RWPE1 (cell line): ENCODE results near the gene ACVRL1.

ENCODE experiments used
- CTCF ChIA-PET: fragments of 350-600 bp; sonication (Branson Sonifier 250); formaldehyde crosslinking; extraction: SDS; loops from one replicate; lab custom pipeline; 2021; lab: Yijun Ruan, JAX
- POLR2A ChIA-PET: fragments of 400-600 bp; formaldehyde crosslinking; extraction: SDS; loops from one replicate; lab custom pipeline; 2020; ENCODE audit warnings: antibody characterized with exemption; ENCODE audit not compliant: low non-redundant PET; lab: Yijun Ruan, JAX
- DNase-seq: peaks from one replicate; pipeline ENCODE4 v3.0.0; 2012; ENCODE audit warnings: low spot score
- H3K27ac ChIP-seq: fragments of 450-650 bp; 2 replicates; pipeline ENCODE4 v1.5.1; 2017
- CTCF ChIP-seq: fragments of 450-650 bp; conservative IDR thresholded peaks from 2 replicates; pipeline ENCODE4 v1.5.1; 2017; ENCODE audit warnings: low read depth, mild to moderate bottlenecking

Gene ACVRL1

GRCh38 chr12:51949342-51950030 lies 42.2 kb downstream of the ACVRL1 start:
- DNase-seq = no peak
- TF ChIP-seq CTCF = no peak
- POLR2A ChIA-PET = no interaction called here
- CTCF ChIA-PET = interaction anchor here (1.2 kb wide), 1 partner anchor 76 kb away, joined by 4 read pairs; no protein-coding TSS in a partner anchor
- H3K27ac ChIP-seq = no peak overlapping the region

- ChIA-PET CTCF (no interaction called here), POLR2A (interaction anchor here (0.7 kb wide), 1 partner anchor 18 kb away, joined by 7 read pairs; no protein-coding TSS in a partner anchor)
Observed at GRCh38 chr12:51950682-51951198, 43.4 kb downstream of the ACVRL1 start.

DNA sequence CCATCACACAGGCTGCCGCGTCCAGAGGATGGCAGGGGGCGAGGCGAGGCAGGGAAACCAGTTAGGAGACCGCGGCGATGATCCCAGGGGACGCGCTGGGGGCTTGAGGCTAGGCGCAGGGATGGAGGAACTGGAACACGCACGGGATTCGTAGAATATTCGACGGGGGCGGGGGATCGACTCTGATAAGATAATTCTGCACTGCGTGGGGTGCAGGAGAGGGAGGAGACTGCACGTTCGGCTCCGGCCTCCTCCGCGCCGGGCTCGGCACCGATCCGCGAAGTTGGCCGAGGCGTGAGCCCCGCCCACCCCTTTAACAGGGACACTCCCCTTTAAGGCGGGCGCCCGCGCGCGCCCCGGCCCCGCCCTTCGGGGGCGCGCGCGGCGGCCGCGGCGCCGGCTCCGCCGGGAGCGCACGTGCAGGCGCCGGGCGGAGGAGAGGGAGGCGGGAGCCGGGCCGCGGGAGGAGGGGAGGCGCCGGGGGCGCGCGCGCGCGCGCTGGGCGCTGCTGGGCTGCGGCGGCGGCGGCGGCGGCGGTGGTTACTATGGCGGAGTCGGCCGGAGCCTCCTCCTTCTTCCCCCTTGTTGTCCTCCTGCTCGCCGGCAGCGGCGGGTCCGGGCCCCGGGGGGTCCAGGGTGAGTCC lies 44.0 kb downstream of the ACVRL1 start, which contains the start of gene ACVR1B:
TSS of gene ACVR1B (plus strand) at position 501 of the 644 bp plus-strand sequence. CDS start at position 546, 45 bp downstream.
- ChIA-PET POLR2A (interaction anchor here (0.5 to 0.7 kb wide), 2 partner anchors 18 to 1036 kb away, joined by 5 to 7 read pairs; no protein-coding TSS in a partner anchor), CTCF (no interaction called here)
- peak within 1 kb of the TSS; percentile 65 for H3K27ac ChIP-seq
- DNase-seq = peak; percentile 81
- TF ChIP-seq CTCF = no peak

More at GRCh38 chr12:51950682-51951198, 43.4 kb downstream of the ACVRL1 start:
- no peak for DNase-seq
- H3K27ac ChIP-seq = no peak overlapping the region
- no peak for TF ChIP-seq CTCF

GRCh38 chr12:51951843-51952722 lies 44.8 kb downstream of the ACVRL1 start:
- TF ChIP-seq CTCF = no peak
- peak overlapping the region; percentile 65 for H3K27ac ChIP-seq
- ChIA-PET POLR2A (interaction anchor here (0.5 kb wide), 1 partner anchor 1035 kb away, joined by 5 read pairs; no protein-coding TSS in a partner anchor), CTCF (interaction anchor here (0.6 kb wide), 1 partner anchor 60 kb away, joined by 4 read pairs; no protein-coding TSS in a partner anchor)
- DNase-seq = peak; percentile 22

DNA sequence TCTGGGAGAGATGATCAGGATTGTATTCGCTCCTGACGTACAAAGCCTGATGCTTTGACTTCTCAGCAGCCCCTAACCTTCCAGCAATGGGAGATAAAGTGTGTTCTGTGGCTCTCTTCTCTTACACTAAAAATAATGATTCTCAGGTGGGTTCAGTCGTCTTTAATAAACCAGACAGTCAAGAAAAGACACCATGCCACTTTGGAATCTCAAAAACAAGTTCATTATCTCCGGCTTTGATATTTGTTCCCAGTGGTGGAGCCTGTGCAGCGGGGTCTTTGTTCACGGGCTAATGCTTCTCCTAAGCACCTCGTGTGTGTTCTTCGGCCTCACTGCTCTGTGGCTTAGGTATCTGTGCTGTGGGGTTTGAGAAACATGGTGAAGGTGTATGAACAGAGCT lies 45.8 kb downstream of the ACVRL1 start:
- ChIA-PET POLR2A (no interaction called here), CTCF (no interaction called here)
- DNase-seq = no peak
- no peak overlapping the region for H3K27ac ChIP-seq
- no peak for TF ChIP-seq CTCF

DNA sequence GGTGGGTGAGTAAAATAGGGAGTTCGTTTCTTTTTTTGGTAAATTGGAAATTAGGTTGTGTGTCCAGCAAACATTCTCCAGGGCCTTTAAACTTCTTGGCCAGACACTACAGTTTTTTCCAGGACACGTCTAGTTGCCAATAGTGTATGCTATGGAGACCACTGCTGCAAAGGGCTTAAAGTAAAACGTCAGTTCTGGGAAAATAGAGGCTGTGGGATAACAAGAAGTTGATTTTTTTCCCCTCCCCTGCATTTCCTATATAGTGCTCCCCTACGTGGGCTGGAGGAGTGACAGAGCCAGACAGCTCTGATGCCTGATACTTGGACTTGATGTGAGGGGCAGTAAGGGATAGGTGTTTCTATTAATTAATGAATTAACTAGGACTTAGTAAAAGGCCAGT lies 46.6 kb downstream of the ACVRL1 start:
- DNase-seq = no peak
- ChIA-PET CTCF (interaction anchor here (1.0 kb wide), 1 partner anchor 16 kb away, joined by 3 read pairs; no protein-coding TSS in a partner anchor), POLR2A (no interaction called here)
- no peak overlapping the region for H3K27ac ChIP-seq
- TF ChIP-seq CTCF = no peak
